ENCODE measurements around the gene DEPP1. TPM values are rescaled to one million over a fixed set of nuclear protein-coding genes. Genes with fewer than 3 reads are reported as not detected.
A peak's percentile ranks its signal among the peaks of the same experiment; 100 is the strongest.

Gene DEPP1
- total and polyA plus RNA-seq, 2 donors (not counting 3 experiments of a cell fraction or from before 2014, with no cell fraction given): 364 to 951 TPM

GRCh38 chr10:44952779-44953231 lies 25.8 kb downstream of the DEPP1 start:
- dilution Hi-C loops (cut with MboI; ENCODE audit: extremely low pct_ligation_motif_present, low sequenced_read_pairs) (no loop called here), intact Hi-C loops (cut with micrococcal nuclease) (no loop called here)
- no peak for TF ChIP-seq MYC (IDR thresholded peaks at IDR 0.05; ENCODE audit: low read depth, low read length)
- no peak for TF ChIP-seq POLR2AphosphoS5 (IDR thresholded peaks at IDR 0.05; ENCODE audit: insufficient read depth, low read depth, low read length)
- TF ChIP-seq MAX (IDR thresholded peaks at IDR 0.05; ENCODE audit: insufficient read depth, insufficient read length): no peak
- Histone ChIP-seq H3K4me2 (ENCODE audit: insufficient read depth, low read length) (no peak overlapping the region), H3K9me3 (replicated peaks; ENCODE audit: control insufficient read depth, insufficient read depth, low read length) (no peaks in the 10 kb centered on the region), H3K79me2 (ENCODE audit: control insufficient read depth, insufficient read depth, low read length) (no peaks in the 10 kb centered on the region), H3K4me1 (ENCODE audit: control insufficient read depth, extremely low read depth, insufficient read depth, low read length) (no peaks in the 10 kb centered on the region), H3K9me1 (replicated peaks; ENCODE audit: control insufficient read depth, extremely low read depth, insufficient read depth, low read length) (no peaks in the 10 kb centered on the region), H3K27ac (ENCODE audit: insufficient read depth, low read depth, low read length) (no peak overlapping the region), H3K27me3 (ENCODE audit: control insufficient read depth in 2 of 2, insufficient read depth in 2 of 2, low read length in 2 of 2) (no peaks in the 10 kb centered on the region), H2AFZ (ENCODE audit: low read depth, low read length) (no peak overlapping the region), H3K4me3 (replicated peaks in 1 of 3; ENCODE audit: insufficient read depth in 1 of 3, low read depth in 1 of 3, low read length in 3 of 3) (no peak overlapping the region), H4K20me1 (replicated peaks; ENCODE audit: control insufficient read depth, extremely low read depth, insufficient read depth, low read length) (no peaks in the 10 kb centered on the region), H3K36me3 (ENCODE audit: control insufficient read depth in 2 of 2, extremely low read depth in 1 of 2, insufficient read depth in 2 of 2, low read length in 2 of 2) (no peaks in the 10 kb centered on the region), H3K9ac (replicated peaks; ENCODE audit: extremely low read depth, insufficient read depth, low read length) (no peak overlapping the region)
- BruUV-seq (replicated peaks): no TSS peak
- FAIRE-seq (peak; percentile 4), DNase-seq (ENCODE audit: low read depth, low spot score) (no peak)
- CTCF ChIA-PET: interaction anchor here (1.1 to 1.9 kb wide), 3 partner anchors 10 to 23 kb away, joined by 3 to 5 read pairs (median 5); no protein-coding TSS in a partner anchor
- POLR2A ChIA-PET: no interaction called here

GRCh38 chr10:44951576-44952226 lies 26.9 kb downstream of the DEPP1 start:
- H3K4me3 ChIP-seq (replicated peaks in 1 of 3; ENCODE audit: insufficient read depth in 1 of 3, low read depth in 1 of 3, low read length in 3 of 3): no peak overlapping the region
- TF ChIP-seq GATA2 (IDR thresholded peaks at IDR 0.05; ENCODE audit: insufficient read depth, insufficient read length, low read depth, low read length) (no peak), POLR2AphosphoS5 (IDR thresholded peaks at IDR 0.05; ENCODE audit: insufficient read depth, low read depth, low read length) (no peak), CTCF (IDR thresholded peaks at IDR 0.05; ENCODE audit: extremely low read depth in 1 of 2, insufficient read depth in 1 of 2, low read depth in 1 of 2, low read length in 2 of 2) (no peak), MAX (IDR thresholded peaks at IDR 0.05; ENCODE audit: insufficient read depth, insufficient read length) (no peak), EZH2 (IDR thresholded peaks at IDR 0.05; ENCODE audit: borderline replicate concordance, low read depth, low read length, severe bottlenecking) (no peak), MYC (IDR thresholded peaks at IDR 0.05; ENCODE audit: low read depth, low read length) (no peak), POLR2A (IDR thresholded peaks at IDR 0.05; ENCODE audit: low read depth, low read length) (no peak), JUN (IDR thresholded peaks at IDR 0.05; ENCODE audit: borderline replicate concordance, insufficient read depth, insufficient read length, low read depth) (no peak), FOS (IDR thresholded peaks at IDR 0.05; ENCODE audit: borderline replicate concordance, insufficient read depth, low read length) (no peak)
- dilution Hi-C loops (cut with MboI; ENCODE audit: extremely low pct_ligation_motif_present, low sequenced_read_pairs) (no loop called here), intact Hi-C loops (cut with micrococcal nuclease) (no loop called here)
- ChIA-PET POLR2A (no interaction called here), CTCF (no interaction called here)
- H3K79me2 ChIP-seq (ENCODE audit: control insufficient read depth, insufficient read depth, low read length): no peaks in the 10 kb centered on the region
- BruUV-seq (replicated peaks): no TSS peak
- DNase-seq (ENCODE audit: low read depth, low spot score): no peak
- H3K36me3 ChIP-seq (ENCODE audit: control insufficient read depth in 2 of 2, extremely low read depth in 1 of 2, insufficient read depth in 2 of 2, low read length in 2 of 2): no peaks in the 10 kb centered on the region
- no peak overlapping the region for H3K27ac ChIP-seq (ENCODE audit: insufficient read depth, low read depth, low read length)
- H3K9me1 ChIP-seq (replicated peaks; ENCODE audit: control insufficient read depth, extremely low read depth, insufficient read depth, low read length): no peaks in the 10 kb centered on the region
- FAIRE-seq: no peak
- no peaks in the 10 kb centered on the region for H3K9me3 ChIP-seq (replicated peaks; ENCODE audit: control insufficient read depth, insufficient read depth, low read length)
- H4K20me1 ChIP-seq (replicated peaks; ENCODE audit: control insufficient read depth, extremely low read depth, insufficient read depth, low read length): no peaks in the 10 kb centered on the region
- no peak overlapping the region for H3K9ac ChIP-seq (replicated peaks; ENCODE audit: extremely low read depth, insufficient read depth, low read length)
- no peak overlapping the region for H2AFZ ChIP-seq (ENCODE audit: low read depth, low read length)
- no peaks in the 10 kb centered on the region for H3K27me3 ChIP-seq (ENCODE audit: control insufficient read depth in 2 of 2, insufficient read depth in 2 of 2, low read length in 2 of 2)
- H3K4me2 ChIP-seq (ENCODE audit: insufficient read depth, low read length): no peak overlapping the region
- H3K4me1 ChIP-seq (ENCODE audit: control insufficient read depth, extremely low read depth, insufficient read depth, low read length): no peaks in the 10 kb centered on the region
